K562 (cell line): ENCODE results near the gene ARHGEF1. TPM values are rescaled to one million over a fixed set of nuclear protein-coding genes. Genes with fewer than 3 reads are reported as not detected.

Experiments used
- ATF7 ChIP-seq: fragments of 450-650 bp; IDR thresholded peaks from 2 replicates; pipeline ENCODE4 v1.7.1; 2014; ENCODE audit warnings: mild to moderate bottlenecking, moderate library complexity
- CBX8 ChIP-seq: fragments of 200-600 bp; sonication (generic); IDR thresholded peaks from 2 replicates; pipeline ENCODE4 v1.6.1; 2012; ENCODE audit warnings: borderline replicate concordance, mixed run types, low read depth, mild to moderate bottlenecking, moderate library complexity, mixed read lengths, low read length, control low read depth, inconsistent platforms; ENCODE audit not compliant: poor library complexity, severe bottlenecking; ENCODE audit errors: extremely low read depth
- CXXC5 ChIP-seq: fragments of 250-450 bp; sonication (Bioruptor Pico); IDR thresholded peaks from 2 replicates; pipeline ENCODE4 v1.8.0; 2022; ENCODE audit warnings: inconsistent platforms, mild to moderate bottlenecking, moderate library complexity
- E2F1 ChIP-seq: sonication (generic); formaldehyde crosslinking; IDR thresholded peaks from 2 replicates; pipeline ENCODE4 v1.8.1; 2023; ENCODE audit warnings: mild to moderate bottlenecking, missing genetic modification reagents, moderate library complexity
- GATAD2B ChIP-seq: fragments of 450-650 bp; IDR thresholded peaks from 2 replicates; pipeline ENCODE4 v1.6.1; 2017; ENCODE audit warnings: mild to moderate bottlenecking, borderline replicate concordance
- IRF1 ChIP-seq: sonication (generic); formaldehyde crosslinking; IDR thresholded peaks from 2 replicates; pipeline ENCODE4 v1.8.0; 2022; ENCODE audit warnings: missing genetic modification reagents, mild to moderate bottlenecking, borderline replicate concordance
- MCM7 ChIP-seq, 2 experiments: fragments of 450-650 bp; IDR thresholded peaks; 2 replicates each; pipeline ENCODE4 v1.6.1; 2016 to 2018
- NELFE ChIP-seq: IDR thresholded peaks from 2 replicates; pipeline ENCODE4 v1.6.1; 2011; ENCODE audit warnings: mild to moderate bottlenecking; ENCODE audit not compliant: insufficient read depth, insufficient read length
- PHF21A ChIP-seq: fragments of 450-650 bp; IDR thresholded peaks from 2 replicates; pipeline ENCODE4 v1.6.1; 2017; ENCODE audit warnings: low read depth, borderline replicate concordance
- PRDM10 ChIP-seq: fragments of 450-650 bp; IDR thresholded peaks from 2 replicates; pipeline ENCODE4 v1.6.1; 2018; ENCODE audit not compliant: partially characterized antibody
- SMARCB1 ChIP-seq: IDR thresholded peaks from 2 replicates; pipeline ENCODE4 v1.6.1; 2011; ENCODE audit warnings: improper control_type of control experiment, low read depth; ENCODE audit not compliant: insufficient read length
- ZNF12 ChIP-seq: sonication (generic); formaldehyde crosslinking; IDR thresholded peaks from 2 replicates; pipeline ENCODE4 v1.4.0; 2020; ENCODE audit warnings: mild to moderate bottlenecking, missing genetic modification reagents
- ZNF407 ChIP-seq: fragments of 450-650 bp; IDR thresholded peaks from 2 replicates; pipeline ENCODE4 v1.6.1; 2016; ENCODE audit warnings: low read depth
- polyA plus RNA-seq, 8 experiments: library from polyadenylated mRNA; depleted of rRNA in 4 of 8; stranded (reverse) in 5 of 8; unstranded in 3 of 8; fragments of >200 nt; fragmentation: Nextera tagmentation in 2 of 8; fragmentation: Illumina TruSeq in 1 of 8; extraction: Ambion mirVana in 2 of 8; extraction: Trizol in 1 of 8; gene quantifications; 2 replicates each; pipeline versions ENCODE4 v1.2.1 to v1.2.3, GENCODE V29; 2011 to 2014; ENCODE audit warnings: inconsistent platforms in 1 of 8, missing spikeins in 1 of 8
- total RNA-seq, 7 experiments: library from RNA; depleted of rRNA in 6 of 7; stranded (reverse); fragments of >200 nt in 6 of 7; fragmentation: Illumina TruSeq in 2 of 7; extraction: Trizol in 2 of 7; gene quantifications; 2 replicates each; pipeline versions ENCODE4 v1.2.1 to v1.2.3, GENCODE V29; 2011 to 2021; ENCODE audit warnings: low replicate concordance in 1 of 7

ARHGEF1 gene
- total and polyA plus RNA-seq, 9 of the 15 experiments (the other 6 are each of a cell fraction or from before 2014, with no cell fraction given): 1.9 to 149 (median 29.8) TPM

- TF ChIP-seq ZNF407 (0 out of 2 replicates have a peak, but pooled peaks have one; percentile 20), E2F1 (no peak), GATAD2B (no peak), NELFE (no peak), PRDM10 (no peak), MCM7 (IDR thresholded peaks at IDR 0.05) (no peak), IRF1 (CRISPR knock-in tag) (no peak), ATF7 (no peak), PHF21A (no peak), SMARCB1 (no peak), ZNF12 (CRISPR knock-in tag) (no peak), CXXC5 (peak; percentile 40; the same call in 1 of the 2 replicates), CBX8 (no peak)
Observed at GRCh38 chr19:41928754-41929535, 46.0 kb downstream of the ARHGEF1 start (continued).
